Measurements from ENCODE around the gene JMY. TPM values are rescaled to one million over a fixed set of nuclear protein-coding genes. Genes with fewer than 3 reads are reported as not detected.

Gene JMY
- polyA plus RNA-seq = 9.2 TPM
- long read RNA-seq, donor 1, partial matches to known transcripts = 35 of 44 reads
- long read RNA-seq, donor 1, other reads (novel, unspliced or antisense) = 9 of 44 reads
- long read RNA-seq, donor 2, partial matches to known transcripts = 0 of 18 reads
- long read RNA-seq, donor 2, other reads (novel, unspliced or antisense) = 18 of 18 reads
- long read RNA-seq, donor 3, partial matches to known transcripts = 0 of 46 reads
- long read RNA-seq, donor 3, other reads (novel, unspliced or antisense) = 46 of 46 reads
- long read RNA-seq, donor 4, partial matches to known transcripts = 15 of 15 reads
- long read RNA-seq, donor 4, other reads (novel, unspliced or antisense) = 0 of 15 reads
- long read RNA-seq, donor 5, partial matches to known transcripts = 32 of 32 reads
- long read RNA-seq, donor 5, other reads (novel, unspliced or antisense) = 0 of 32 reads
- long read RNA-seq, donor 6, partial matches to known transcripts = 138 of 164 reads
- long read RNA-seq, donor 6, other reads (novel, unspliced or antisense) = 26 of 164 reads
- long read RNA-seq, donor 7, partial matches to known transcripts = 30 of 30 reads
- long read RNA-seq, donor 7, other reads (novel, unspliced or antisense) = 0 of 30 reads
- long read RNA-seq, donor 8, full-length matches to known transcripts = 1 of 11 reads
- long read RNA-seq, donor 8, partial matches to known transcripts = 0 of 11 reads
- long read RNA-seq, donor 8, other reads (novel, unspliced or antisense) = 10 of 11 reads
- long read RNA-seq, donor 9, partial matches to known transcripts = 103 of 121 reads
- long read RNA-seq, donor 9, other reads (novel, unspliced or antisense) = 18 of 121 reads
- long read RNA-seq, donor 10, full-length matches to known transcripts = 1 of 86 reads
- long read RNA-seq, donor 10, partial matches to known transcripts = 85 of 86 reads
- long read RNA-seq, donor 10, other reads (novel, unspliced or antisense) = 0 of 86 reads
- long read RNA-seq, donor 11, partial matches to known transcripts = 47 of 47 reads
- long read RNA-seq, donor 11, other reads (novel, unspliced or antisense) = 0 of 47 reads

GRCh38 chr5:79235634-79236361 lies at the start of gene JMY:
TSS of gene JMY (plus strand) at chr5:79236131. CDS start at chr5:79236651, 520 bp downstream.
- Histone ChIP-seq H3K4me3 (ENCODE audit: low read length) (peak within 1 kb of the TSS; percentile 89), H3K9me3 (ENCODE audit: control insufficient read depth, low read depth, low read length) (no peaks in the 10 kb centered on the region), H3K4me1 (ENCODE audit: control insufficient read depth, insufficient read depth, low read length) (peaks cover 6% of the 10 kb centered on the region), H3K36me3 (ENCODE audit: control insufficient read depth, insufficient read depth, low read length) (no peaks in the 10 kb centered on the region), H3K27ac (ENCODE audit: low read length) (peak within 1 kb of the TSS; percentile 99), H3K27me3 (ENCODE audit: control insufficient read depth, insufficient read depth, low read length) (no peaks in the 10 kb centered on the region)
- no CpG with 5 or more reads among the region's 83 CpGs for WGBS (ENCODE audit: insufficient coverage, low lambda C conversion rate)
- DNase-seq = peak; percentile 81 to 91

- H3K27ac ChIP-seq (ENCODE audit: low read length) = no peak overlapping the region
These were observed 49.5 kb upstream of the JMY start for GRCh38 chr5:79186455-79186854.

GRCh38 chr5:79189439-79190234 lies 46.3 kb upstream of the JMY start:
- H3K27me3 ChIP-seq (ENCODE audit: control insufficient read depth, insufficient read depth, low read length) = no peaks in the 10 kb centered on the region
- H3K9me3 ChIP-seq (ENCODE audit: control insufficient read depth, low read depth, low read length) = no peaks in the 10 kb centered on the region
- no CpG with 5 or more reads among the region's 8 CpGs for WGBS (ENCODE audit: insufficient coverage, low lambda C conversion rate)
- no peaks in the 10 kb centered on the region for H3K36me3 ChIP-seq (ENCODE audit: control insufficient read depth, insufficient read depth, low read length)
- no peak overlapping the region for H3K27ac ChIP-seq (ENCODE audit: low read length)
- no peak for DNase-seq
- H3K4me3 ChIP-seq (ENCODE audit: low read length) = no peak overlapping the region
- peaks cover 2% of the 10 kb centered on the region for H3K4me1 ChIP-seq (ENCODE audit: control insufficient read depth, insufficient read depth, low read length)

More at GRCh38 chr5:79186455-79186854, 49.5 kb upstream of the JMY start:
- no peak for DNase-seq
- no CpG with 5 or more reads among the region's 1 CpG for WGBS (ENCODE audit: insufficient coverage, low lambda C conversion rate)
- H3K36me3 ChIP-seq (ENCODE audit: control insufficient read depth, insufficient read depth, low read length) = no peaks in the 10 kb centered on the region
- peaks cover 4% of the 10 kb centered on the region for H3K4me1 ChIP-seq (ENCODE audit: control insufficient read depth, insufficient read depth, low read length)
- H3K27me3 ChIP-seq (ENCODE audit: control insufficient read depth, insufficient read depth, low read length) = no peaks in the 10 kb centered on the region
- no peak overlapping the region for H3K4me3 ChIP-seq (ENCODE audit: low read length)
- no peaks in the 10 kb centered on the region for H3K9me3 ChIP-seq (ENCODE audit: control insufficient read depth, low read depth, low read length)

GRCh38 chr5:79190235-79190529 lies 45.7 kb upstream of the JMY start:
- WGBS (ENCODE audit: insufficient coverage, low lambda C conversion rate) = 89% methylated on average over 2 of the region's 2 CpGs
- no peak for DNase-seq
- Histone ChIP-seq H3K27ac (ENCODE audit: low read length) (no peak overlapping the region), H3K4me1 (ENCODE audit: control insufficient read depth, insufficient read depth, low read length) (peaks cover 2% of the 10 kb centered on the region), H3K4me3 (ENCODE audit: low read length) (no peak overlapping the region), H3K9me3 (ENCODE audit: control insufficient read depth, low read depth, low read length) (no peaks in the 10 kb centered on the region), H3K27me3 (ENCODE audit: control insufficient read depth, insufficient read depth, low read length) (no peaks in the 10 kb centered on the region), H3K36me3 (ENCODE audit: control insufficient read depth, insufficient read depth, low read length) (no peaks in the 10 kb centered on the region)

- DNase-seq = no peak
- no CpG with 5 or more reads among the region's 6 CpGs for WGBS (ENCODE audit: insufficient coverage, low lambda C conversion rate)
- H3K4me3 ChIP-seq (ENCODE audit: low read length) = no peak overlapping the region
These were observed 44.5 kb upstream of the JMY start for GRCh38 chr5:79191457-79191856.

GRCh38 chr5:79193643-79194042 lies 42.3 kb upstream of the JMY start:
- Histone ChIP-seq H3K36me3 (ENCODE audit: control insufficient read depth, insufficient read depth, low read length) (no peaks in the 10 kb centered on the region), H3K4me1 (ENCODE audit: control insufficient read depth, insufficient read depth, low read length) (peaks cover 2% of the 10 kb centered on the region), H3K27me3 (ENCODE audit: control insufficient read depth, insufficient read depth, low read length) (no peaks in the 10 kb centered on the region), H3K4me3 (ENCODE audit: low read length) (no peak overlapping the region), H3K9me3 (ENCODE audit: control insufficient read depth, low read depth, low read length) (no peaks in the 10 kb centered on the region), H3K27ac (ENCODE audit: low read length) (no peak overlapping the region)
- DNase-seq = peak; percentile 19 to 23
- WGBS (ENCODE audit: insufficient coverage, low lambda C conversion rate) = 0% methylated on average over 1 of the region's 4 CpGs

More at GRCh38 chr5:79191457-79191856, 44.5 kb upstream of the JMY start:
- Histone ChIP-seq H3K27ac (ENCODE audit: low read length) (no peak overlapping the region), H3K27me3 (ENCODE audit: control insufficient read depth, insufficient read depth, low read length) (no peaks in the 10 kb centered on the region), H3K36me3 (ENCODE audit: control insufficient read depth, insufficient read depth, low read length) (no peaks in the 10 kb centered on the region), H3K9me3 (ENCODE audit: control insufficient read depth, low read depth, low read length) (no peaks in the 10 kb centered on the region), H3K4me1 (ENCODE audit: control insufficient read depth, insufficient read depth, low read length) (peaks cover 2% of the 10 kb centered on the region)

- Histone ChIP-seq H3K4me3 (ENCODE audit: low read length) (no peak overlapping the region), H3K4me1 (ENCODE audit: control insufficient read depth, insufficient read depth, low read length) (no peaks in the 10 kb centered on the region), H3K27ac (ENCODE audit: low read length) (no peak overlapping the region), H3K36me3 (ENCODE audit: control insufficient read depth, insufficient read depth, low read length) (no peaks in the 10 kb centered on the region), H3K9me3 (ENCODE audit: control insufficient read depth, low read depth, low read length) (no peaks in the 10 kb centered on the region), H3K27me3 (ENCODE audit: control insufficient read depth, insufficient read depth, low read length) (no peaks in the 10 kb centered on the region)
- 78% methylated on average over 1 of the region's 3 CpGs for whole genome bisulfite sequencing (ENCODE audit: insufficient coverage, low lambda C conversion rate)
- no peak for DNase-seq
These were observed 35.3 kb upstream of the JMY start for GRCh38 chr5:79200573-79201183.

GRCh38 chr5:79201206-79201605 lies 34.7 kb upstream of the JMY start:
- WGBS (ENCODE audit: insufficient coverage, low lambda C conversion rate) = 61% methylated on average over 3 of the region's 4 CpGs
- Histone ChIP-seq H3K27me3 (ENCODE audit: control insufficient read depth, insufficient read depth, low read length) (no peaks in the 10 kb centered on the region), H3K4me1 (ENCODE audit: control insufficient read depth, insufficient read depth, low read length) (no peaks in the 10 kb centered on the region), H3K9me3 (ENCODE audit: control insufficient read depth, low read depth, low read length) (no peaks in the 10 kb centered on the region), H3K27ac (ENCODE audit: low read length) (no peak overlapping the region), H3K36me3 (ENCODE audit: control insufficient read depth, insufficient read depth, low read length) (no peaks in the 10 kb centered on the region), H3K4me3 (ENCODE audit: low read length) (no peak overlapping the region)
- no peak for DNase-seq

- Histone ChIP-seq H3K27ac (ENCODE audit: low read length) (no peak overlapping the region), H3K4me3 (ENCODE audit: low read length) (no peak overlapping the region), H3K4me1 (ENCODE audit: control insufficient read depth, insufficient read depth, low read length) (no peaks in the 10 kb centered on the region), H3K9me3 (ENCODE audit: control insufficient read depth, low read depth, low read length) (no peaks in the 10 kb centered on the region), H3K27me3 (ENCODE audit: control insufficient read depth, insufficient read depth, low read length) (no peaks in the 10 kb centered on the region), H3K36me3 (ENCODE audit: control insufficient read depth, insufficient read depth, low read length) (no peaks in the 10 kb centered on the region)
- peak; percentile 4 to 24 for DNase-seq
These were observed 33.9 kb upstream of the JMY start for GRCh38 chr5:79202076-79202475.

Measured in large intestine (tissue), 12 donors.